ENCODE data around the gene BPI. TPM values are rescaled to one million over a fixed set of nuclear protein-coding genes. Genes with fewer than 3 reads are reported as not detected.
A peak's percentile ranks its signal among the peaks of the same experiment; 100 is the strongest.

The BPI gene
- total RNA-seq, 2 experiments from 2014 or later, result not detected

GRCh38 chr20:38353316-38353715, 49.4 kb downstream of the BPI start:
- intact Hi-C loops (cut with micrococcal nuclease; ENCODE audit: unreplicated experiment), result no loop called here
- Histone ChIP-seq H2AFZ (ENCODE audit: low read length) (no peak overlapping the region), H3K36me3 (ENCODE audit: insufficient read depth, low read length) (no peaks in the 10 kb centered on the region), H3K27ac (ENCODE audit: low read depth, low read length, poor library complexity, severe bottlenecking) (no peak overlapping the region), H3K9me2 (ENCODE audit: insufficient read depth, low read length) (no peaks in the 10 kb centered on the region), H3K4me2 (ENCODE audit: low read length) (no peak overlapping the region), H3K4me3 (ENCODE audit: low read depth, low read length, poor library complexity, severe bottlenecking) (no peak overlapping the region), H3K79me2 (ENCODE audit: insufficient read depth, low read depth, low read length) (no peaks in the 10 kb centered on the region), H4K20me1 (ENCODE audit: insufficient read depth, low read length) (no peaks in the 10 kb centered on the region), H3K9me3 (ENCODE audit: low read length) (no peaks in the 10 kb centered on the region), H3K4me1 (ENCODE audit: insufficient read depth, low read length, poor library complexity, severe bottlenecking) (no peaks in the 10 kb centered on the region)
- peak; percentile 13 for DNase-seq (ENCODE audit: low spot score)
- ChIA-PET CTCF (ENCODE audit: unreplicated experiment) (no interaction called here), POLR2A (interaction anchor here (0.5 to 0.7 kb wide), 4 partner anchors 11 to 422 kb away, joined by 3 to 5 read pairs (median 4); no protein-coding TSS in a partner anchor)
- TF ChIP-seq EZH2phosphoT487 (IDR thresholded peaks at IDR 0.05; ENCODE audit: borderline replicate concordance, low read depth, low read length) (no peak), CTCF (conservative IDR thresholded peaks at IDR 0.05; ENCODE audit: low read length) (no peak)
- BruUV-seq (replicated peaks), result no TSS peak

- POLR2A ChIA-PET, result no interaction called here
- Histone ChIP-seq H3K79me2 (ENCODE audit: insufficient read depth, low read depth, low read length) (no peaks in the 10 kb centered on the region), H3K4me1 (ENCODE audit: insufficient read depth, low read length, poor library complexity, severe bottlenecking) (no peaks in the 10 kb centered on the region), H3K9me3 (ENCODE audit: low read length) (no peaks in the 10 kb centered on the region), H3K4me3 (ENCODE audit: low read depth, low read length, poor library complexity, severe bottlenecking) (no peak overlapping the region), H3K27ac (ENCODE audit: low read depth, low read length, poor library complexity, severe bottlenecking) (no peak overlapping the region), H3K4me2 (ENCODE audit: low read length) (no peak overlapping the region), H3K9me2 (ENCODE audit: insufficient read depth, low read length) (no peaks in the 10 kb centered on the region), H2AFZ (ENCODE audit: low read length) (no peak overlapping the region), H4K20me1 (ENCODE audit: insufficient read depth, low read length) (no peaks in the 10 kb centered on the region), H3K36me3 (ENCODE audit: insufficient read depth, low read length) (no peaks in the 10 kb centered on the region)
- DNase-seq (ENCODE audit: low spot score), result no peak
- BruUV-seq (replicated peaks), result no TSS peak
- CTCF ChIA-PET (ENCODE audit: unreplicated experiment), result no interaction called here
- intact Hi-C loops (cut with micrococcal nuclease; ENCODE audit: unreplicated experiment), result no loop called here
- no peak for TF ChIP-seq CTCF (conservative IDR thresholded peaks at IDR 0.05; ENCODE audit: low read length)
Observed at GRCh38 chr20:38354227-38354626, 50.3 kb downstream of the BPI start.

- intact Hi-C loops (cut with micrococcal nuclease; ENCODE audit: unreplicated experiment), result no loop called here
- ChIA-PET POLR2A (no interaction called here), CTCF (ENCODE audit: unreplicated experiment) (no interaction called here)
- peak; percentile 23 for DNase-seq (ENCODE audit: low spot score)
- no peaks in the 10 kb centered on the region for H4K20me1 ChIP-seq (ENCODE audit: insufficient read depth, low read length)
- no peak overlapping the region for H3K4me2 ChIP-seq (ENCODE audit: low read length)
- no peak overlapping the region for H3K27ac ChIP-seq (ENCODE audit: low read depth, low read length, poor library complexity, severe bottlenecking)
- H3K4me3 ChIP-seq (ENCODE audit: low read depth, low read length, poor library complexity, severe bottlenecking), result no peak overlapping the region
- TF ChIP-seq CTCF (conservative IDR thresholded peaks at IDR 0.05; ENCODE audit: low read length) (no peak), EZH2phosphoT487 (IDR thresholded peaks at IDR 0.05; ENCODE audit: borderline replicate concordance, low read depth, low read length) (no peak)
- no peaks in the 10 kb centered on the region for H3K36me3 ChIP-seq (ENCODE audit: insufficient read depth, low read length)
- H2AFZ ChIP-seq (ENCODE audit: low read length), result no peak overlapping the region
- no peaks in the 10 kb centered on the region for H3K9me3 ChIP-seq (ENCODE audit: low read length)
- no peaks in the 10 kb centered on the region for H3K79me2 ChIP-seq (ENCODE audit: insufficient read depth, low read depth, low read length)
- H3K9me2 ChIP-seq (ENCODE audit: insufficient read depth, low read length), result no peaks in the 10 kb centered on the region
- H3K4me1 ChIP-seq (ENCODE audit: insufficient read depth, low read length, poor library complexity, severe bottlenecking), result no peaks in the 10 kb centered on the region
- BruUV-seq (replicated peaks), result no TSS peak
Observed at GRCh38 chr20:38355161-38356012, 51.4 kb downstream of the BPI start.

Measured in OCI-LY7 (cell line).